Esophagus squamous epithelium (tissue), 4 donors: ENCODE measurements around the gene RELL1.

Experiments used
- CTCF ChIP-seq, 6 experiments: fragments of 450-650 bp in 4 of 6; fragments of 200-600 bp in 2 of 6; sonication (generic) in 2 of 6; IDR thresholded peaks; one replicate each; pipeline ENCODE4 v1.5.1; 2016 to 2019; ENCODE audit warnings: antibody characterized with exemption in 6 of 6, mild to moderate bottlenecking in 4 of 6, moderate library complexity in 4 of 6
- POLR2A ChIP-seq, 4 donors: fragments of 450-650 bp; IDR thresholded peaks; one replicate each; pipeline ENCODE4 v1.6.1; 2017; ENCODE audit warnings: antibody characterized with exemption in 4 of 4, mild to moderate bottlenecking in 4 of 4, moderate library complexity in 3 of 4

- no peak for TF ChIP-seq CTCF (IDR thresholded peaks at IDR 0.05)
- no peak for TF ChIP-seq POLR2A (IDR thresholded peaks at IDR 0.05)
These were observed 41.9 kb upstream of the RELL1 start for GRCh38 chr4:37728064-37728463.
